Heart left ventricle (tissue), 16 donors: ENCODE data around the gene SEH1L. TPM values are rescaled to one million over a fixed set of nuclear protein-coding genes. Genes with fewer than 3 reads are reported as not detected.

ENCODE experiments used
- ATAC-seq, 4 donors: fragments of 200-7000 bp; cut with Tn5 transposase; one replicate each; pipeline ENCODE4 v1.9.1; 2020 to 2022; ENCODE audit warnings: moderate library complexity in 4 of 4, mild to moderate bottlenecking in 3 of 4, moderate number of reproducible peaks in 1 of 4
- DNase-seq, 5 donors: peaks; one replicate each; pipeline ENCODE4 v3.0.0-alpha.2; 2020
- H3K27ac ChIP-seq, 12 donors: fragments of 200-600 bp; sonication (generic) in 4 of 12; one replicate each; pipeline versions ENCODE4 v1.5.0 to v1.8.0; 2016 to 2022; ENCODE audit warnings: mild to moderate bottlenecking in 2 of 12
- H3K27me3 ChIP-seq, 9 donors: fragments of 200-600 bp; sonication (generic) in 2 of 9; one replicate each; pipeline versions ENCODE4 v1.5.1 to v1.8.0; 2016 to 2022; ENCODE audit warnings: mild to moderate bottlenecking in 3 of 9
- H3K36me3 ChIP-seq, 9 donors: fragments of 200-600 bp; sonication (generic) in 2 of 9; one replicate each; pipeline versions ENCODE4 v1.5.0 to v1.8.0; 2018 to 2022; ENCODE audit warnings: mild to moderate bottlenecking in 2 of 9
- H3K4me1 ChIP-seq, 12 donors: fragments of 200-600 bp; sonication (generic) in 4 of 12; one replicate each; pipeline versions ENCODE4 v1.5.0 to v1.8.0; 2016 to 2022; ENCODE audit warnings: mild to moderate bottlenecking in 3 of 12
- H3K4me3 ChIP-seq, 12 donors: fragments of 200-600 bp; sonication (generic) in 4 of 12; one replicate each; pipeline versions ENCODE4 v1.5.0 to v1.8.0; 2017 to 2022; ENCODE audit warnings: mild to moderate bottlenecking in 9 of 12, moderate library complexity in 4 of 12
- H3K9me3 ChIP-seq, 12 donors: fragments of 200-600 bp; sonication (generic) in 4 of 12; one replicate each; pipeline versions ENCODE4 v1.5.0 to v1.8.0; 2016 to 2022; ENCODE audit warnings: mild to moderate bottlenecking in 1 of 12
- POLR2A ChIP-seq, 2 donors: fragments of 450-650 bp; IDR thresholded peaks; one replicate each; pipeline ENCODE4 v1.6.1; 2017; ENCODE audit warnings: antibody characterized with exemption in 2 of 2, mild to moderate bottlenecking in 2 of 2, moderate library complexity in 2 of 2
- WGBS, 4 donors: extraction: QIAGEN DNeasy Blood & Tissue Kit in 2 of 4; methylation state at CpG; one replicate each; pipeline versions ENCODE4 v1.1.5 to v1.1.7; 2013 to 2018; 5-methylcytosine and 5-hydroxymethylcytosine counted together
- intact Hi-C, 10 donors: fragments of 100-400 bp; cut with DNase I; formaldehyde crosslinking; loops; one replicate each; pipeline versions ENCODE4 v1.11.1 to v1.14.2; 2022
- polyA plus RNA-seq, 2 donors: library from polyadenylated mRNA; stranded (reverse); fragments of 200-250 nt; gene quantifications; one replicate each; pipeline ENCODE4 v1.2.3, GENCODE V29; 2013
- total RNA-seq, 9 donors: library from RNA; depleted of rRNA in 2 of 9; stranded (reverse); fragments of >200 nt in 2 of 9; fragmentation: NEBNext Ultra II Directional in 3 of 9; extraction: Animal tissue kit (Norgen Biotek cat#: 25700) in 3 of 9; gene quantifications; one replicate each; pipeline versions ENCODE4 v1.1.0 to v1.2.4, GENCODE V29; 2016 to 2023
- TF ChIP-seq, protein P1 (sequence below), 12 donors: fragments of 200-600 bp; sonication (generic) in 4 of 12; IDR thresholded peaks; one replicate each; pipeline versions ENCODE4 v1.5.0 to v1.8.0; 2018 to 2022; ENCODE audit warnings: antibody characterized with exemption in 12 of 12, mild to moderate bottlenecking in 5 of 12
- donor health status: ischemic (EF 13 %, LVEDD 7.1; RV severe dilation, severe dysfunction).
- donor health status: healthy with polysubstance abuse.
- donor health status: DM: no; HTN: yes; CAD: no.
- donor health status: DM: no; HTN: no; CAD: no.
- donor health status: ischemic (EF 25% LVEDD 6.9; RV normal size, moderate dysfunction).
- donor health status: ischemic (EF 25% LVEDD 5.7; RV mildly dilated, moderate dysfunction).
- donor health status: healthy.
- donor health status: DM: yes; HTN: yes; CAD: no.
- donor health status: ischemic (EF 35%, LVEDD 5.7; RV mildly dilated, moderate dysfunction).
- donor health status: nonischemic (EF 11% LVEDD 7.7; RV severe dilation, severe dysfunction).
- donor health status: DM: yes; HTN: yes; CAD: no.
- donor health status: PGD.
- donor health status: ischemic (EF 29% LVEDD 5.4; RV normal size, mild dysfunction).
- donor health status: nonischemic (EF 23%, LVEDD 6.1; RV moderate dilation, normal function).

The SEH1L gene
- total and polyA plus RNA-seq, 11 donors, result 8.6 to 39.9 (median 18.5) TPM

DNA sequence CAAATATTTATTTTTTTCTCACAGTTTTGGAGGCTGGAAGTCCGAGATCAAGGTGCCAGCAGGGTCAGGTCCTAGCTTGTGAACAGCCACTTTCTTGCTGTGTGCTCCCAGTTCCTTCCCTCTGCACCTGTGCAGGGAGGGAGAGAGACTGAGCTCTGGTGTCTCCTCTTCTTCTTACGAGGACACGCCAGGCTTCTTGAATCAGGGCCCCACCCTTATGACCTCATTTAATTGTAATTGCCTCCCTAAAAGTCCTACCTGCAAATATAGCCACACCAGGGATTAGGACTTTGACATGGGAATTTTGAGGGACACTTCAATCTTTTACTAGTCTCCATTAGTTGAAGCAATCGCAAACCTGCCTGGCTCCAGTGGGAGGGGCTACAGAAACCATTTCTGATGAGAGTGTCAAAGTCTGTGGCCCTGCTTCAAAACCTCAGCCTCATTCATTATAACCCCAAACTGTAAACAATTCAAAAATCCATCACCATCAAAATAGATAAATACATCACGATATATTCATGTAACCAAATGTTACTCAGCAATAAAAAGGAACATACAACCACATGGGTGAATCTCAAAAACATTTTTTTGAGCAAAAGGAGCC, 18.2 kb upstream of the SEH1L start:
- 71 to 90% (median 80%) methylated on average over 5 of the region's 5 CpGs for WGBS, 4 donors
- Histone ChIP-seq H3K4me1 (peaks cover 0 to 4% (median 0%) of the 10 kb centered on the region in 12 donors), H3K9me3 (no peaks in the 10 kb centered on the region), H3K36me3 (no peaks in the 10 kb centered on the region), H3K27ac (no peak overlapping the region), H3K4me3 (no peak overlapping the region), H3K27me3 (no peaks in the 10 kb centered on the region)
- DNase-seq, result no peak
- no peak for ATAC-seq
- intact Hi-C loops, result loop anchor here in 8 of 10 donors (5.0 to 10.0 kb wide), 6 partner anchors 32 to 535 kb away; partner anchors contain the start of gene PTPN2 (in 1 of the 8)
- TF ChIP-seq POLR2A (IDR thresholded peaks at IDR 0.05), result no peak
- TF ChIP-seq, protein P1, sequence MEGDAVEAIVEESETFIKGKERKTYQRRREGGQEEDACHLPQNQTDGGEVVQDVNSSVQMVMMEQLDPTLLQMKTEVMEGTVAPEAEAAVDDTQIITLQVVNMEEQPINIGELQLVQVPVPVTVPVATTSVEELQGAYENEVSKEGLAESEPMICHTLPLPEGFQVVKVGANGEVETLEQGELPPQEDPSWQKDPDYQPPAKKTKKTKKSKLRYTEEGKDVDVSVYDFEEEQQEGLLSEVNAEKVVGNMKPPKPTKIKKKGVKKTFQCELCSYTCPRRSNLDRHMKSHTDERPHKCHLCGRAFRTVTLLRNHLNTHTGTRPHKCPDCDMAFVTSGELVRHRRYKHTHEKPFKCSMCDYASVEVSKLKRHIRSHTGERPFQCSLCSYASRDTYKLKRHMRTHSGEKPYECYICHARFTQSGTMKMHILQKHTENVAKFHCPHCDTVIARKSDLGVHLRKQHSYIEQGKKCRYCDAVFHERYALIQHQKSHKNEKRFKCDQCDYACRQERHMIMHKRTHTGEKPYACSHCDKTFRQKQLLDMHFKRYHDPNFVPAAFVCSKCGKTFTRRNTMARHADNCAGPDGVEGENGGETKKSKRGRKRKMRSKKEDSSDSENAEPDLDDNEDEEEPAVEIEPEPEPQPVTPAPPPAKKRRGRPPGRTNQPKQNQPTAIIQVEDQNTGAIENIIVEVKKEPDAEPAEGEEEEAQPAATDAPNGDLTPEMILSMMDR (IDR thresholded peaks at IDR 0.05), result no peak

DNA sequence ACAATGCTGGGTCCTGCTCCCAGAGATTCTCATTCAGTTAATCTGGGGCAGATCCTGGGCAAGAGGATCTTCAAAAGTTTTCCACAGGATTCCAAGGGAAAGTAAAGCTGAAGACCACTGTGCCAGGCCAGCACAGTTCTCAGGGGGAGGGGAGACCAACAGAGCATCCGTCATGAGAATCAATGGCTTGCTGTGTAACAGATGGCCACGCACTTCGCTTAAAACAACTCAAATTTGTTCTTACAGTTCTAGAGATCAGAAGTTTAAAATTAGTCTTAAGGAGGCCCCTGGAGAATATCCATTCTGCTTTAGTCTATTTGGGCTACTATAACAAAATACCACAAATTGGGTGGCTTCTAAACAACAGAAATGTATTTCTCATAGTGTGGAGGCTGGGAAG, 17.4 kb upstream of the SEH1L start:
- H3K27ac ChIP-seq, result no peak overlapping the region
- no peaks in the 10 kb centered on the region for H3K27me3 ChIP-seq
- no peak for ATAC-seq
- H3K9me3 ChIP-seq, result no peaks in the 10 kb centered on the region
- H3K4me1 ChIP-seq, result peaks cover 0 to 7% (median 0%) of the 10 kb centered on the region in 12 donors
- DNase-seq, result no peak
- no peak overlapping the region for H3K4me3 ChIP-seq
- H3K36me3 ChIP-seq, result no peaks in the 10 kb centered on the region
- intact Hi-C loops, result loop anchor here in 8 of 10 donors (5.0 to 10.0 kb wide), 6 partner anchors 33 to 536 kb away; partner anchors contain the start of gene PTPN2 (in 1 of the 8)
- no peak for TF ChIP-seq POLR2A (IDR thresholded peaks at IDR 0.05)
- TF ChIP-seq, protein P1 (IDR thresholded peaks at IDR 0.05), result no peak
- WGBS, 4 donors, result 79 to 91% (median 82%) methylated on average over 3 of the region's 3 CpGs

DNA sequence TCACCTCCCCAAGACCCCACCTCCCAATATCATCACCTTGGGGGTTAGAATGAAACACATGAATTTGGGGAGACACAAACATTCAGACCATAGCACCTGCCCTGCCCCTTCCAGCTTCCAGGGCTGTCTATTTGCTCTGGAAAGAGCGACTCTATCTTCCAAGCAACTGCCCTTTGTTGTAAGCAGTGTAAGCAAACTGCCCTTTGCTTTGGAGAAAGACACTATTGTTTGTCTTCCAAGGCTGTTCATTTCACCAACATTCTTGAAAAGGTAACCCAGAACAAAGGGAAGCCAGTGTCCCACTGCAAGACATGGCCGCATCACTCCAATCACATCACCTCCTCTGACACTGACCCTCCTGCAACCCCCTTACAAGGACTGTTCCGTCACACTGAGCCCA, 16.9 kb upstream of the SEH1L start:
- 93 to 96% (median 95%) methylated on average over 3 of the region's 3 CpGs for WGBS, 4 donors
- no peak for DNase-seq
- H3K9me3 ChIP-seq, result no peaks in the 10 kb centered on the region
- no peak overlapping the region for H3K27ac ChIP-seq
- no peak overlapping the region for H3K4me3 ChIP-seq
- no peak for ATAC-seq
- TF ChIP-seq, protein P1 (IDR thresholded peaks at IDR 0.05), result no peak
- TF ChIP-seq POLR2A (IDR thresholded peaks at IDR 0.05), result no peak
- no peaks in the 10 kb centered on the region for H3K27me3 ChIP-seq
- intact Hi-C loops, result loop anchor here in 8 of 10 donors (5.0 to 10.0 kb wide), 6 partner anchors 34 to 536 kb away; partner anchors contain the start of gene PTPN2 (in 1 of the 8)
- H3K36me3 ChIP-seq, result no peaks in the 10 kb centered on the region
- H3K4me1 ChIP-seq, result peaks cover 0 to 7% (median 0%) of the 10 kb centered on the region in 12 donors

DNA sequence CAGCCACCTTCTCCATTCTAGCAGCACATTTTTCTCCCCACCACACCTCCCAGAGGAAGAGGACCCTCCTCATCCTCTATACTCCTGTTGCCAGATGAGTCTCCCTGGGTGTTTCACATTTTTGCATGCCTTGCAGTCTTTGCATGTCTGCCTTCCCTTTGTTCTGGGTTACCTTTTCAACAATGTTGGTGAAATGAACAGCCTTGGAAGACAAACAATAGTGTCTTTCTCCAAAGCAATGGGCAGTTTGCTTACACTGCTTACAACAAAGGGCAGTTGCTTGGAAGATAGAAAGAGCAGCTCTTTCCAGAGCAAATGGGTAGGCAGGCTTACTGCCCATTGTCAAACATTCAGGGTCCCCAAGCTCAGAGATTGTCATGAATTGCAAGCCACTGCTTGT, 14.5 kb upstream of the SEH1L start:
- intact Hi-C loops, result loop anchor here in 8 of 10 donors (5.0 to 10.0 kb wide), 6 partner anchors 36 to 539 kb away; partner anchors contain the start of gene PTPN2 (in 1 of the 8)
- no peak for ATAC-seq

More for the DNA sequence above, 14.5 kb upstream of the SEH1L start:
- Histone ChIP-seq H3K27me3 (no peaks in the 10 kb centered on the region), H3K4me1 (peaks cover 0 to 7% (median 0%) of the 10 kb centered on the region in 12 donors), H3K27ac (no peak overlapping the region), H3K4me3 (no peak overlapping the region), H3K9me3 (no peaks in the 10 kb centered on the region), H3K36me3 (no peaks in the 10 kb centered on the region)
- TF ChIP-seq, protein P1 (IDR thresholded peaks at IDR 0.05), result no peak
- no peak for TF ChIP-seq POLR2A (IDR thresholded peaks at IDR 0.05)
- DNase-seq, result no peak
